Spleen (tissue), 11 donors: ENCODE results near the gene PNO1. TPM values are rescaled to one million over a fixed set of nuclear protein-coding genes. Genes with fewer than 3 reads are reported as not detected.
A peak's percentile ranks its signal among the peaks of the same experiment; 100 is the strongest.
"Not testable (repeated sequence)": the region's sequence is repeated elsewhere in the genome, so short reads cannot be mapped to it uniquely, and the experiment has no call there.

Experiments
- DNase-seq: peaks from one replicate; pipeline ENCODE4 v3.0.0-alpha.2; 2020
- H3K27ac ChIP-seq, 8 donors: fragments of 200-600 bp; sonication (generic) in 7 of 8; 1 replicate in 4 of 8; 2 replicates in 4 of 8; pipeline versions ENCODE4 v1.5.0 to v1.8.0; 2016 to 2021; ENCODE audit warnings: inconsistent platforms in 4 of 8, mild to moderate bottlenecking in 4 of 8, moderate library complexity in 1 of 8
- H3K27me3 ChIP-seq, 7 donors: fragments of 200-600 bp; sonication (generic) in 6 of 7; replicated peaks in 1 of 7; 1 replicate in 4 of 7; 2 replicates in 3 of 7; pipeline versions ENCODE4 v1.5.0 to v1.8.0; 2016 to 2021; ENCODE audit warnings: inconsistent platforms in 3 of 7, mild to moderate bottlenecking in 1 of 7
- H3K36me3 ChIP-seq, 6 donors: fragments of 200-600 bp; sonication (generic) in 5 of 6; 1 replicate in 4 of 6; 2 replicates in 2 of 6; pipeline versions ENCODE4 v1.5.0 to v1.8.0; 2016 to 2021; ENCODE audit warnings: inconsistent platforms in 2 of 6
- H3K4me1 ChIP-seq, 6 donors: fragments of 200-600 bp; sonication (generic) in 5 of 6; 1 replicate in 3 of 6; 2 replicates in 3 of 6; pipeline versions ENCODE4 v1.5.0 to v1.8.0; 2016 to 2021; ENCODE audit warnings: inconsistent platforms in 3 of 6
- H3K4me3 ChIP-seq, 8 donors: fragments of 200-600 bp; sonication (generic) in 7 of 8; 1 replicate in 4 of 8; 2 replicates in 4 of 8; pipeline versions ENCODE4 v1.5.0 to v1.8.0; 2016 to 2021; ENCODE audit warnings: inconsistent platforms in 4 of 8, mild to moderate bottlenecking in 4 of 8, moderate library complexity in 2 of 8
- H3K9me3 ChIP-seq, 8 donors: fragments of 200-600 bp; sonication (generic) in 7 of 8; 1 replicate in 4 of 8; 2 replicates in 4 of 8; pipeline versions ENCODE4 v1.5.0 to v1.8.0; 2016 to 2021; ENCODE audit warnings: inconsistent platforms in 4 of 8
- CTCF ChIP-seq, 11 experiments: fragments of 200-600 bp in 7 of 11; fragments of 450-650 bp in 4 of 11; sonication (generic) in 4 of 11; IDR thresholded peaks in 8 of 11; conservative IDR thresholded peaks in 3 of 11; 1 replicate in 7 of 11; 2 replicates in 4 of 11; pipeline versions ENCODE4 v1.4.0 to v1.8.0; 2016 to 2021; ENCODE audit warnings: antibody characterized with exemption in 11 of 11, inconsistent platforms in 4 of 11, mild to moderate bottlenecking in 1 of 11
- POLR2A ChIP-seq, 3 donors: fragments of 450-650 bp; IDR thresholded peaks; one replicate each; pipeline ENCODE4 v1.5.1; 2017; ENCODE audit warnings: antibody characterized with exemption in 3 of 3, mild to moderate bottlenecking in 1 of 3
- POLR2AphosphoS5 ChIP-seq, 3 donors: sonication (generic); formaldehyde crosslinking; IDR thresholded peaks; one replicate each; pipeline ENCODE4 v1.5.1; 2017; ENCODE audit warnings: antibody characterized with exemption in 3 of 3
- WGBS, 5 donors: extraction: QIAGEN DNeasy Blood & Tissue Kit in 3 of 5; methylation state at CpG; one replicate each; pipeline versions ENCODE4 v1.1.5 to v1.1.7; 2013 to 2018; 5-methylcytosine and 5-hydroxymethylcytosine counted together
- intact Hi-C: fragments of 100-400 bp; cut with DNase I; formaldehyde crosslinking; loops from one replicate; pipeline ENCODE4 v1.15.0; 2023; ENCODE audit warnings: low total_unique reads
- polyA plus RNA-seq, 3 donors: library from polyadenylated mRNA; stranded (reverse); fragments of 200-250 nt; gene quantifications; one replicate each; pipeline ENCODE4 v1.2.1, GENCODE V29; 2013
- total RNA-seq, 7 donors: library from RNA; depleted of rRNA in 3 of 7; stranded (reverse); fragments of >200 nt in 3 of 7; fragmentation: NEBNext Ultra II Directional in 4 of 7; extraction: Animal tissue kit (Norgen Biotek cat#: 25700) in 4 of 7; gene quantifications; one replicate each; pipeline versions ENCODE4 v1.1.0 to v1.2.1, GENCODE V29; 2016 to 2021
- donor health status: healthy with polysubstance abuse.
- donor health status: DM: no; HTN: no; CAD: no; lungs with moderate emphysema.
- donor health status: DM: no; HTN: no; CAD: no.
- donor health status: Bipolar disorder and iron deficiency.
- donor health status: healthy.
- donor health status: DM: no; HTN: no; CAD: no.
- donor health status: DM: yes; HTN: yes; CAD: no.

Gene PNO1
- total and polyA plus RNA-seq, 10 donors = 5.4 to 13.5 (median 10.7) TPM

DNA sequence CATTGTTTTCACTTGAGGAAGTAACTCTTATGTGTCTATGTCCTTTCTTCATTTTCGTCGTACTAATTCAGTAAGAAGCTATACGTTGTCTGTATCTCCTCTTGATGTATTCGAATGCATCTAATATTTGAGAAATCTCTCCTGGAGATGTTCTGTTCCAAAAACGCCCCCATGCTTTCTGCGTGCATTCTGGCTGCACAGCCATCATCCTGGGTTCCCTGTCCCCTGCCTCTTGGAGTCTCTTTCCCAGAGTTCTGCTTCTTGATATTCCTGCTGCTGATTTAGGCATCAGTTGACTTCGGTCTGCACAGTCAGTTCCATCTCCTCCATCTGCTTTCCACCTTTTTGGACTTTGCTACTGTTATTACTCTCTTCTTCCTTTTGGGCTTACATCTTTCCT is 13.5 kb downstream of the PNO1 start:
- no peaks in the 10 kb centered on the region for H3K9me3 ChIP-seq
- H3K4me1 ChIP-seq = peaks cover 3 to 26% (median 13%) of the 10 kb centered on the region in 6 donors
- intact Hi-C loops = no loop called here
- DNase-seq = no peak
- no peaks in the 10 kb centered on the region for H3K27me3 ChIP-seq
- no peak overlapping the region for H3K27ac ChIP-seq
- TF ChIP-seq CTCF (IDR thresholded peaks at IDR 0.05 in 8 of 11, conservative IDR thresholded peaks at IDR 0.05 in 3 of 11) = no peak
- TF ChIP-seq POLR2A (IDR thresholded peaks at IDR 0.05) = no peak
- no peak for TF ChIP-seq POLR2AphosphoS5 (IDR thresholded peaks at IDR 0.05)
- 84 to 97% (median 91%) methylated on average over 7 of the region's 7 CpGs for WGBS, 5 donors
- H3K36me3 ChIP-seq = peaks cover 0 to 87% (median 22%) of the 10 kb centered on the region in 6 donors
- H3K4me3 ChIP-seq = no peak overlapping the region

DNA sequence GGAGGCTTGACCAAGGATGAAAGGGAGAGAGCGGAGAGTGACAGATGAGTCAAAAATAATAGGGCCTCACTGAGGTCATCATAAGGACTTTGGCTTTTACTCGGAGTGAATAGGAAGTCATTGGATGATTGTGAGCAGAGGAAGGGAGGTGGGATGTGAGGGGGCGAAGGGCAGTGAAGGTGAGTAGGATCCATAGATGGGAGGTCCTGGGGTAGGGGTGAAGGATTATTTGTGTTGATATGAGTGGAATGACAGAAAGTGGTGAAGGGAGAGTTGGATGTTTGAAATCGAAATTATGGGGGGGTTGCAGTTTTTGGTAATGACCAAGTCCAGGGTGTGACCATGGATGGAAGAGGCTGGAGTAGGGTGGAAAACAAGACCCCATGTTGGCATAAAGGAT is 14.0 kb downstream of the PNO1 start:
- TF ChIP-seq CTCF (IDR thresholded peaks at IDR 0.05 in 8 of 11, conservative IDR thresholded peaks at IDR 0.05 in 3 of 11) (no peak), POLR2A (IDR thresholded peaks at IDR 0.05) (no peak), POLR2AphosphoS5 (IDR thresholded peaks at IDR 0.05) (no peak)
- Histone ChIP-seq H3K27ac (peak overlapping the region in 1 of 8 donors; percentile 32), H3K36me3 (peaks cover 0 to 87% (median 22%) of the 10 kb centered on the region in 6 donors), H3K4me3 (no peak overlapping the region), H3K27me3 (no peaks in the 10 kb centered on the region), H3K4me1 (peaks cover 3 to 30% (median 13%) of the 10 kb centered on the region in 6 donors), H3K9me3 (no peaks in the 10 kb centered on the region)
- DNase-seq = no peak
- intact Hi-C loops = no loop called here
- 86 to 91% (median 91%) methylated on average over 3 to 4 of the region's 4 CpGs for WGBS, 5 donors

GRCh38 chr2:68172521-68172920 is 14.8 kb downstream of the PNO1 start:
- 45 to 82% (median 62%) methylated on average over 2 of the region's 2 CpGs for WGBS, 5 donors
- no peak for DNase-seq
- TF ChIP-seq CTCF (IDR thresholded peaks at IDR 0.05 in 8 of 11, conservative IDR thresholded peaks at IDR 0.05 in 3 of 11) = no peak
- no peak for TF ChIP-seq POLR2A (IDR thresholded peaks at IDR 0.05)
- TF ChIP-seq POLR2AphosphoS5 (IDR thresholded peaks at IDR 0.05) = no peak
- intact Hi-C loops = no loop called here
- Histone ChIP-seq H3K27me3 (no peaks in the 10 kb centered on the region), H3K4me3 (no peak overlapping the region), H3K4me1 (peaks cover 3 to 38% (median 19%) of the 10 kb centered on the region in 6 donors), H3K27ac (peak overlapping the region in 2 of 8 donors; percentile 32 to 48), H3K9me3 (no peaks in the 10 kb centered on the region), H3K36me3 (peaks cover 0 to 87% (median 17%) of the 10 kb centered on the region in 6 donors)

DNA sequence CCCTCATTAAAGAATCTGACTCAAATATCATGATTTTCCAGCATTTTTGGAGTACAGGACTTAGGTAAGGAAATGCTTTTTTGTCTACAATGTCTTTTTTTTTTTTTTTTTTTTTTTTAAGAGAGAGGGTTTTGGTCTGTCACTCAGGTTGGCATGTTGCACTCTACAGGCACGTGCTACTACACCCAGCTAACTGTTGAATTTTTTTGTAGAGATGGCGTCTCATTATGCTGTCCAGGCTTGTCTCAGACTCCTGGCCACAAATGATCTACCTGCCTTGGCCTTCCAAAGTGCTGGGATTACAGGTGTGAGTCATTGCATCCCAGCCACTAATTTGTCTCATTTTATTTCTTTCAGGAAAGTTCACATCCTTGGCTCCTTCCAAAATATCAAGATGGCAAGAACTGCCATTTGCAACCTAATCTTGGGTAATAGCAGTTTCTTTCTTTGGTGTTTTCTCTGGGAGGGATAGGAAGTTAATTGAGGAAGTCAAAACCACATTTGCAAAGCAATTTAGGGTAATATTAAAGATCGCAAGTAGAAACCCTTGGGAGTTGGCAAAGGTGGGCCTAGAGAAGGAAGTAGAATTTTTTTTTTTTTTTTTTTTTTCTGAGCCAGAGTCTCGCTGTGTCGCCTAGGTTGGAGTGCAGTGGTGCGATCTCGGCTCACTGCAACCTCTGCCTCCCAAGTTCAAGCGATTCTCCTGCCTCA is 15.5 kb downstream of the PNO1 start:
- intact Hi-C loops = no loop called here
- TF ChIP-seq POLR2A (IDR thresholded peaks at IDR 0.05) (no peak), POLR2AphosphoS5 (IDR thresholded peaks at IDR 0.05) (no peak), CTCF (IDR thresholded peaks at IDR 0.05 in 8 of 11, conservative IDR thresholded peaks at IDR 0.05 in 3 of 11) (no peak)
- no peaks in the 10 kb centered on the region for H3K9me3 ChIP-seq
- DNase-seq = no peak
- peaks cover 0 to 87% (median 18%) of the 10 kb centered on the region in 6 donors for H3K36me3 ChIP-seq
- peaks cover 3 to 42% (median 19%) of the 10 kb centered on the region in 6 donors for H3K4me1 ChIP-seq
- no peak overlapping the region for H3K4me3 ChIP-seq
- peak overlapping the region in 3 of 8 donors; percentile 24 to 48 (median 40) for H3K27ac ChIP-seq
- no peaks in the 10 kb centered on the region for H3K27me3 ChIP-seq
- WGBS, 5 donors = 40 to 61% (median 42%) methylated on average over 8 of the region's 8 CpGs

GRCh38 chr2:68175210-68175609 is 17.5 kb downstream of the PNO1 start:
- Histone ChIP-seq H3K36me3 (peaks cover 0 to 90% (median 27%) of the 10 kb centered on the region in 6 donors), H3K4me1 (peaks cover 3 to 47% (median 19%) of the 10 kb centered on the region in 6 donors)
- H3K27ac ChIP-seq, H3K4me3 ChIP-seq, H3K27me3 ChIP-seq, H3K9me3 ChIP-seq, DNase-seq, intact Hi-C loops: not testable (repeated sequence)
- 90 to 99% (median 96%) methylated on average over 4 of the region's 4 CpGs for WGBS, 5 donors
